Prostate gland (tissue), 2 donors: ENCODE results near the gene ING2.

ENCODE experiments used
- CTCF ChIP-seq, 4 experiments: fragments of 200-600 bp in 2 of 4; fragments of 450-650 bp in 2 of 4; sonication (generic) in 2 of 4; IDR thresholded peaks; 1 replicate in 3 of 4; 2 replicates in 1 of 4; pipeline ENCODE4 v1.5.1; 2016 to 2019; ENCODE audit warnings: antibody characterized with exemption in 4 of 4, mild to moderate bottlenecking in 2 of 4, moderate library complexity in 2 of 4
- POLR2A ChIP-seq: fragments of 450-650 bp; IDR thresholded peaks from one replicate; pipeline ENCODE4 v1.6.1; 2016; ENCODE audit warnings: antibody characterized with exemption, mild to moderate bottlenecking
- POLR2AphosphoS5 ChIP-seq: sonication (generic); formaldehyde crosslinking; IDR thresholded peaks from one replicate; pipeline ENCODE4 v1.6.1; 2017; ENCODE audit warnings: antibody characterized with exemption

- TF ChIP-seq CTCF (IDR thresholded peaks at IDR 0.05) = no peak
- TF ChIP-seq POLR2A = no peak
- TF ChIP-seq POLR2AphosphoS5 = no peak
Measured at GRCh38 chr4:183548306-183548705, 43.4 kb downstream of the ING2 start.
